Measurements from ENCODE around the gene SLC30A4.
"Not testable (repeated sequence)": the region's sequence is repeated elsewhere in the genome, so short reads cannot be mapped to it uniquely, and the experiment has no call there.

The SLC30A4 gene

GRCh38 chr15:45535486-45536042, 13.0 kb upstream of the SLC30A4 start:
- TF ChIP-seq CTCF (IDR thresholded peaks at IDR 0.05; ENCODE audit: insufficient read depth, low read depth, low read length, missing control alignments), result no peak
- DNase-seq (ENCODE audit: low read depth), result no peak
- no peak overlapping the region for H3K4me3 ChIP-seq (ENCODE audit: low read depth, low read length)

GRCh38 chr15:45534821-45535220, 12.3 kb upstream of the SLC30A4 start:
- TF ChIP-seq CTCF (IDR thresholded peaks at IDR 0.05; ENCODE audit: insufficient read depth, low read depth, low read length, missing control alignments), result no peak
- DNase-seq (ENCODE audit: low read depth), result no peak
- H3K4me3 ChIP-seq (ENCODE audit: low read depth, low read length), result no peak overlapping the region

GRCh38 chr15:45532892-45533291, 10.3 kb upstream of the SLC30A4 start:
- not testable (repeated sequence) for H3K4me3 ChIP-seq (ENCODE audit: low read depth, low read length); DNase-seq (ENCODE audit: low read depth)

GRCh38 chr15:45529613-45530012, 7.1 kb upstream of the SLC30A4 start:
- no peak for DNase-seq (ENCODE audit: low read depth)
- TF ChIP-seq CTCF (IDR thresholded peaks at IDR 0.05; ENCODE audit: insufficient read depth, low read depth, low read length, missing control alignments), result no peak
- no peak overlapping the region for H3K4me3 ChIP-seq (ENCODE audit: low read depth, low read length)

- no peak for DNase-seq (ENCODE audit: low read depth)
- H3K4me3 ChIP-seq (ENCODE audit: low read depth, low read length), result no peak overlapping the region
- no peak for TF ChIP-seq CTCF (IDR thresholded peaks at IDR 0.05; ENCODE audit: insufficient read depth, low read depth, low read length, missing control alignments)
Observed at GRCh38 chr15:45527086-45527485, 4.5 kb upstream of the SLC30A4 start.

- TF ChIP-seq CTCF (IDR thresholded peaks at IDR 0.05; ENCODE audit: insufficient read depth, low read depth, low read length, missing control alignments), result no peak
- DNase-seq (ENCODE audit: low read depth), result peak; percentile 6
Observed at GRCh38 chr15:45523166-45523460, 558 bp upstream of the SLC30A4 start.

GRCh38 chr15:45521596-45522327, 793 bp downstream of the SLC30A4 start:
- H3K4me3 ChIP-seq (ENCODE audit: low read depth, low read length), result peak overlapping the region; percentile 63
- DNase-seq (ENCODE audit: low read depth), result peak; percentile 14
- no peak for TF ChIP-seq CTCF (IDR thresholded peaks at IDR 0.05; ENCODE audit: insufficient read depth, low read depth, low read length, missing control alignments)

More at GRCh38 chr15:45523166-45523460, 558 bp upstream of the SLC30A4 start:
- peak overlapping the region; percentile 58 for H3K4me3 ChIP-seq (ENCODE audit: low read depth, low read length)
